NCI-H146 treated with DMSO at 0.1 percent for 48 hours (cell line): ENCODE data around the gene DCAF7.

Experiments used
- DNase-seq: peaks from one replicate; lab custom pipeline; 2025; ENCODE audit not compliant: unreplicated experiment; lab: John Stamatoyannopoulos, UW

The DCAF7 gene

DNA sequence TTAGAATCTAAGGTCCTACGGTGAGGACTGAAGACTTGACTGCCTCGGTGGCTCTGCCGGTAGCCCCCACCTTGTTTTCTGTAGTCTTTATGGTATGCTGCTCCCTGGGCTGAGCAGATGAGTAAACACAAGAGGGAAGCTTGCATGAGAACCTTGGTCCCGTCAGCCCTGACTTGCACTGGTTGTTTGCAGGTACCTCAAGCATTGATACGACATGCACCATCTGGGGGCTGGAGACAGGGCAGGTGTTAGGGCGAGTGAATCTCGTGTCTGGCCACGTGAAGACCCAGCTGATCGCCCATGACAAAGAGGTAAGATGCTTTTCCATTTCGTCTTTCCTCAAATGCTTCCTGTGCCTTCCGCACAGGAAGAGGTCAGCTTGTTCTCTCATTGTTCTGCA, 29.4 kb downstream of the DCAF7 start:
- no peak for DNase-seq

- no peak for DNase-seq
Measured at GRCh38 chr17:63587770-63588169, 37.5 kb downstream of the DCAF7 start.

- no peak for DNase-seq
Measured at GRCh38 chr17:63588797-63589196, 38.5 kb downstream of the DCAF7 start.

DNA sequence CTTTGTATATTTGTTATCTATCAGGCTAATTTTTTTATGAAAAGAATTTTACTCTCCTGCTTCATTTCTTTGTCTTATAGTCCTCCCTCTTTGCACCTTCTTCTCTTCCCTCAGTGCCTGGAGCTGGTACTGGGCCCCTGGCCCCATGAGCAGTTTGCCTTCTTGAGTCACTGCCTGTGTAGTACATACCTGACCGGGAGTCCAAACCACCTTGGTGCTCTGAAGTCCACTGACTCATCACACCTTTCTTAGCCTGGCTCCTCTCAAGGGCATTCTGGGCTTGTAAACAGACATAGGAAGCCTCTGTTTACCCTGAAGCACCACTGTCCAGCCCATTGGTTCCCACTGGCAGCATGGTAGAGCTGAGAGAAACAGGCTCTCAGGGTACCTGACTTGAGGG, 39.4 kb downstream of the DCAF7 start:
- no peak for DNase-seq

DNA sequence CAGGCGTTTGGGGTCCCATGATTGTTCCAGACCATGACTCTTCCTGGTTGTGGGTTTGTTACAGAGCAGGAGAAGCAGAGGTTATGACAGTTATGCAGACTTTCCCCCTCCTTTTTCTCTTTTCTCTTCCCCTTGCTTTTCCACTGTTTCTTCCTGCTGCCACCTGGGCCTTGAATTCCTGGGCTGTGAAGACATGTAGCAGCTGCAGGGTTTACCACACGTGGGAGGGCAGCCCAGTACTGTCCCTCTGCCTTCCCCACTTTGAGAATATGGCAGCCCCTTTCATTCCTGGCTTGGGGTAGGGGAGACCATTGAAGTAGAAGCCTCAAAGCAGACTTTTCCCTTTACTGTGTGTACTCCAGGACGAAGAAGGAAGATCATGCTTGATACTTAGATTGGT, 42.5 kb downstream of the DCAF7 start:
- DNase-seq: no peak

- DNase-seq: no peak
Measured at GRCh38 chr17:63595132-63595531, 44.9 kb downstream of the DCAF7 start.

DNA sequence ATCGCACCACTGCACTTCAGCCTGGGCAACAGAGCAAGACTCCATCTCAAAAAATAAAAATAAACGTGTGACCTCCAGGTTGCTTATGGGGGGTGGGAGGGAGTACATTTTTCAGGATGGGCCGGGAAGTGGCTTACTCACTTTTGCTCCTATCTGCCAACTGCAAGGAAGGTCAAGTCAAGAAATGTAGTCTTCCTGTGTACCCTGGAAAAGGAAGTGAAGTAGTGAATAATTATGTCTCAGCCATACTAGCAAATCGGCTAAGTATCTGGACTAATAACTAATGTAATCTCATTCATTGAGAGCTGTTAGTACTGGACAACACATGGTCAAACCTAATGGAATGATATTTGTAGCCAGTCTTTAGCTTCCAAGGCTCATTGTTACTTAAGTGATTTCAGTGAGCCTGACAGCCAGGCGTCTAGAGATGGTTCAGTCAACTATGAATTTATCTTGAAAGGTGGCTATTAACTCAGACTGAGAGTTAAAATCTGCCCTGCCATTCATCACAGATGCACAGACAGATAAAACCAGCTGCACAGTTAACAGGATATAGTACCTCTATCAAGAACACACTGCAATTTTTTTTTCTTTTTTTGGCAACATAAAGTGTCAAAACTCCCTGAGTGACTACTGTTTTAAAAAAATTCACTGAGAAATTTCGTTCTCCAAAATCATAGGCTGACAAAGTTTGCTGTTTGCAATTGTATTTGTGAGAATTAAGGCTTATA, 46.7 kb downstream of the DCAF7 start:
- no peak for DNase-seq

GRCh38 chr17:63598281-63598680, 48.0 kb downstream of the DCAF7 start:
- no peak for DNase-seq

DNA sequence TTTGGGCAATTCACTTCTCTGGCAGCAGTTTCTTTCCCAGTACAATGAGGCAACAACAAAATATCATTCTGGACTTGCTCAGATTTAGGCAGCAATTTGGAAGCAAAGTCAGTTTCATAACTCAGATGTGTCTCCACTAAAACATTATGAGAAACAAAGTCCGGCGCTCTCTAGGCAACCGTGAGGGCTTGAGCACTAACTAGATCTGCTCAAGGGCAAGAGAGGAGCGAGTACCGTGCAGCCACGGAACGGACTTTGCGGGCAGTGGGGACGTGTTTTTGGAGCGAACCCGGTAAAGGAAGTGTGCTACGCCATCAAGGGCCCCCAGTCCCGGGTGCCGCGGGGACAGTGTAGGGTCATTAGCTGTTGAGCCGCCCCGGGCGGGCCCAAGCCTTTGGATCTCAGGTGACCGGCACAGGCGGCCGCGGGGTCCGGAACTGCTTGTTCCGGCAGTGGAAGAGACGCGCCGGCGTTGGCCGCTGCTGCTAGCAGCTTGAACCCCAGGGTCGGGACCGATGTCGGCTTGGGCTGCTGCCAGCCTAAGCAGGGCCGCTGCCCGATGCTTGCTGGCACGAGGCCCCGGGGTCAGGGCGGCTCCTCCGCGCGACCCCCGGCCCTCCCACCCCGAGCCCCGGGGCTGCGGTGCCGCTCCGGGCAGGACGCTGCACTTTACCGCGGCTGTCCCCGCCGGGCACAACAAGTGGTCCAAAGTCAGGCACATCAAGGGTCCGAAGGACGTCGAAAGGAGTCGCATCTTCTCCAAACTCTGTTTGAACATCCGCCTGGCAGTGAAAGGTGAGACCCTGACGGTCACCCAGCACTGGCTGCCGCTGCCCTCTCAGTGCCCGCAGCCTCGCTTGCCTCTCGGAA, 50.5 kb downstream of the DCAF7 start, which contains the start of gene TACO1:
TACO1 (plus strand) TSS at position 327 of the 870 bp plus-strand sequence; CDS start at position 516, 189 bp downstream.
- DNase-seq: peak; percentile 52

- no peak for DNase-seq
Measured at GRCh38 chr17:63601439-63602371, 51.4 kb downstream of the DCAF7 start.

DNA sequence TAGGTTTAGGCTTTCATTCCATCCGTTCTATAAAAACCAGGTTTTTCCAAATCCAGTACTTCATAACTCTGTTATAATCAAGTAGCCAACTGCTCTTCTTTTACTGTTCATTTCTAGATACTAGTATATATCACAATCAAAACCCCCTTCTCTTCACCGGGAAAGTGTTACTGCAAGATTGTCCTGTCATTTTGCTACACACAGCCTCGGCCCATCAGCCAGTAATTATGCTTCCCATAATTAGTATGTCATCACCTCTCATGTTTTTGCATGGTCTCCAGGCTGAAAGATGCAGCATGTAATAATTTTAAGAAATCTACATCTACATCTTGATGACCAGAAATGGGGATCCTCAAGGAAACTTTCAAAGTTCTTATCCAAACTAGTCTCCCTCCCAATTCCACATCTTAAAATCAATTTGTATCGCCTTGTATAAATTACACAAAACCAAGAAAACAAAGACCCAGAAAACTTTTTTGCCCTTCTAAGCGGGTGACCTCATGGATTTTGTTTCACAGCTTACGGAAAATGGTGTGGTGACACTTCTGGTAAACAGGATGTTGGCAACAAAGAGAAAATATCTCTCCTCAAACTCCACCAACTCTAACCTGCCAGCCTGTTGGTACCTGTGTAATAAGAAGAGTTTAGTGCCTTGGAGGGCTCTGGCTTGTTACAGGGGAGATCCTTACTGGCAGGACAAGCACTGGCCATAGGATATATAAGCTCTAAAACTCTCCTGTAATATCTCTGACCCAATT, 59.7 kb downstream of the DCAF7 start:
- DNase-seq: no peak

DNA sequence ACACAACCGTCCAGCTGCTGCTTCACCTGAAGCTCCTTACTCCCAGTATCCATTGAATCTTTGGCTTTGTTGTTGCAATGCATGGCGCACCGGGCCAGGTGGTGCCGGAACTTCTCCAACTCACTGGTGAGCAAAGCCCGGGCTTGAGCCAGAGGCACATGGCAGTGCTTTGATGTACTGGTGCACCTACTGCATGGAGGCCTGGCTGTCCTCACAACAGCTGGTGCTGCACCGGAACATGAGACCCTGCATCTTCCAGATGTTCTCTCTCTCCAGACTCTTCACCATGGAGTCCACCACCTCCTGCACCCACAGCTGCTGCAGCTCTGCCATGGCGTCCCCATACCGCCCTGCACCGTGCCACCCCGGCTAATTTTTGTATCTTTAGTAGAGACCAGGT, 60.6 kb downstream of the DCAF7 start:
- DNase-seq: no peak

DNA sequence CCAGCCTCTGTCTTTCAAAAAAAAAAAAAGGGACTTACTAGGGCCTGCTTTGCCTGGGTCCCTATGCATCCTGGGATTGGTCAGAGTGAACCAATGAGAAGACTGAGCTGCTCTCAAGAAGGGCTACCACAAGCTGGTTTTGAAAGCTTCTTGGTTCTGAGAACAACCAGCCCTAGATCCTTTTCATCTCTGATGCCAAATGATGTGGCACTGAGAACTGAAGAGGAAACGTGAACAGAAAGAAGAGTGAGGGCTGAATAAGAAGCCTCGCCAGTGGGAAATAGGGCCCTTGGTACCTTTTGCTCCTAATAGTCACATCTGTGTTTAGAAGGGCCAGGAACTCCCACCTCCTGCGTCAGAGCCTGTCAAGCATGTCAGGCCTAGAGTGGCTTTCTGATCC, 61.1 kb downstream of the DCAF7 start:
- no peak for DNase-seq

GRCh38 chr17:63613663-63614062, 63.4 kb downstream of the DCAF7 start:
- no peak for DNase-seq

DNA sequence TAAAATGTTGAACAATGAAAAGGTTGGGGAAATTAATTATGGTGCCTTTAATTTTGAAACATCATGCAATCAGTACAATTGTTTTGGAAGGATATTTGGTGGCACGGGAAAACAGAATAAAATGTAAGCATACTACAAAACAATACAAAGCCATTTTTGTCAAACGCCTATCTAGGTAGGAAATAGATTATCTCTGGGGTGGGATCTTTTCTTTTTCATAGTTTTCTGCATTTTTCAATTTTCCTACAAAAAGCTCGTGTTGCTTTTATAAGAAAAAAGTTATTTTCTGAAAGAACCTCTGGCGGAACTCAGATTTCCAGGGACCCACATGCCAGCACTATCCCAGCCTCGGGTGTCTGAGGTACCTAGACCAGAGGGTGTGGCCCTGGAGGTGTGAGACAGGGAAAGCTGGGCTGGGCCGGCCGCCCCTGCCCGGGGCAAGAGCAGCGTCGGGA, 71.0 kb downstream of the DCAF7 start:
- DNase-seq: no peak

DNA sequence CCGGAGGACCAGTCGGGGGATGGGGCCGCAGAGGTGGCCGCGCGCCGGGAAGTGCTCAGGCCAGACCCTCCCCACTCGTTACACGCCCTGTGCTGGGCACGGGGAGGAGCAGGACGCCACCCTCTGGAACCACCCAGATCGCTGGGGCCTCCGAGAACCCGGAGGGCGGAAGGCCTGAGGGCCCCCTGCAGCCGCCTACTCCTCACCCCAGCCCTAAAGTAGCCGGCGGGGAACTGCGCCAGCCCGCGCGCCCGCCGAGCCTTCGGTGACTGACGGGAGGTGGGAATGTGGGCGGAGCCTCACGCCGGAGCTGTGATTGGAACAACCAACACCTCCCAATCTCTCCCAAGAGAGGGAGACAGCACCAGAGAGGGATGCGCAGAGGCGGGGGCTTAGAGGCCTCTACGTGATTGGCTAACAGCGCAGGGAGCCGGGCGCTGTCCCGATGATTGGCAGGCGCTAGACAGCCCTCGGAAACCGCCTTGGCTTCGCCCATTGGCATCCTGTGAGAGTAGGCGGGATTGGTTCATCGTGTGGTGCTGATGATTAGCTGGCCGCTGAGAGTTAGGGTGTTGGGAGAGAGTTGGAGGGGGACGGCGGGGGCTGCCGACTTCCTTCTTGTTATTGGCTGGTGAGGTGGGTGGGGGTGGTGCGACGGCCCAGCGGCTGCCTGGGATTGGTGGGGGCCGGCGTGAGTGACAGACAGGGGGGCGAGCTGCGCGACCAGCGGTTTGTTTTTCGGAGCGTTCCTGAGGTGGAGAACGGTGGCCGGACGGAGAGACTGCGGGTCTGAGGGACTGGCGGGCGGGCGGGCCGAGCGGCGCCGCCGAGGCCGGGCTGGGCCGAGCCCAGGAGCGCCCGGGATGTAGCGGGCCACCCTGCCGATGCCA, 71.7 kb downstream of the DCAF7 start, which contains the start of gene MAP3K3:
MAP3K3 (plus strand) TSS at position 734 of the 890 bp plus-strand sequence. CDS start 343 bp downstream, outside the sequence.
- DNase-seq: peak; percentile 99

DNA sequence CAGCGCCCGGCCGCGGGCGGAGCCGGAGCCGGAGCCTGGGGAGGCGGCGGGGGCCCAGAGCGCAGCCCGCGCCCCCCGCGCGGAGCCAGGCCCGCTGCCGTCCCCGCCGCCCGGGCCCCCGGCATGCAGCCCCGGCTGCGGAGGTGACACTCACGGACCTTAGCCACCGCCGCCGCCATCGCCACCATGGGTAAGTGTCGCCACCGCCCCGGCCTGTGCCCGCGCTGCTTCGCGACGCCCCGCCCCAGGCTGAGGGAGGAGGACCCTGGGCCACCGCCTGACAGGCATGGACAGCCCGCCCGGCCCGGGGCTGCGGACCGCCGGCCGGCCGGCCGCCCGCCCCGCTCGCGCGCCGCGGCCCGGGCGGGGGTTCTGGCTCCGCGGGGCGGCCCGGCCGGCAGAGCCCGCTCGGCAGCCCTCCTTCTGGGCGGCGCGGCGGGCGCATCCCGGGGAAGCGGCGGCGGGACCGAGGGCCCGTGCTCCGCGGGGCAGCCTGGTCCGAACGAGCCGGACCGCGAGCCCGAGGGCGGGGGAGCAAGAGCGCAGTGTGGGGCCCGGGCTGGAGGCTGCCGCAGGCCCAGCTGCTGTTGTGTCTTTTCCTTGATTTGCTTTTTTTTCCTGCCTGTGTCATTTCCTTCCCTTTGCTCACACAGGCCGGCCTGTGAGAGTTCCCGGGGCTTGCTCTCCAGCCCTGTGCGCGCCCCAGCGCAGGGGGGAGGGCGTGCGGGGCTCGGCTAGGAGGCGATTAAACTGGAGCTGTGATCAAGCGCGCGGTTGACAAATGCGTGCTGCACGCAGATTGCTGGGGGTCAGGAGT, 72.5 kb downstream of the DCAF7 start:
- DNase-seq: peak; percentile 18

DNA sequence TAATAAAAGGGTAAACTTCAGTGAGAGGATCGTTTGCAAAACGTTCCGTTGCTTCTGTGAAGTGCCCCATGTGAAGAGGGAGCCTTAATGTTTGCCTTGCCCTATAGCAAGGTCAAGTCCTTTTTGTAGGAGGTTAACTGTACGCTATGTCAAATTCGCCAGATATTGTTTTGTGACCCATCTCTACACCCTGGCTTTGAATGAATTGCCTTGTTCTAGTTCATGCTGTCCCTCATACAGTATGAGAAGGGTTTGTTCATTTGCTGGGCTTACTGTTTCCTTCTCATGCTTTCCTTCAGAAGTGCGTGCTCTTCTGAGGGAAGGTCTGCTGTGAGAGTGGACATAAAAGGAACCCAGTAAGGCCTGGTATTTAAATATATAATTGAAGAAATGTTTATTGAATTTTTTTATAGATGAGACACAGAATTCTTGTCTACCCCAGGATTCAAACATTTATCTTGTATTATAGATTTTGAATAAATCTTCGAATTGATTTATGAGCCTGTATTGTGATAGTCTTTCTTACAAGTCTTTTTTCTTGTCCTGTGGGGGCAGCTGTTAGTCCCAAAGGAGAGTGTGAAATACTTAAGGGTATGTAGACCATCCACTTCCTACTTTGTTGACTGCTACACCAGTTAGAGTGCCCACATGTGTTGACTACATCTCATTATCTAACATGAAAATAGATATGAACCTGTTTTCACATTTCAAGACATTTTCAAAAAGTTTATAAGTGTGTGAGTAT, 73.7 kb downstream of the DCAF7 start:
- no peak for DNase-seq
